ENCODE data around the gene OR6C70.

- no peak for TF ChIP-seq POLR2A (IDR thresholded peaks at IDR 0.05)
- TF ChIP-seq, protein P1, sequence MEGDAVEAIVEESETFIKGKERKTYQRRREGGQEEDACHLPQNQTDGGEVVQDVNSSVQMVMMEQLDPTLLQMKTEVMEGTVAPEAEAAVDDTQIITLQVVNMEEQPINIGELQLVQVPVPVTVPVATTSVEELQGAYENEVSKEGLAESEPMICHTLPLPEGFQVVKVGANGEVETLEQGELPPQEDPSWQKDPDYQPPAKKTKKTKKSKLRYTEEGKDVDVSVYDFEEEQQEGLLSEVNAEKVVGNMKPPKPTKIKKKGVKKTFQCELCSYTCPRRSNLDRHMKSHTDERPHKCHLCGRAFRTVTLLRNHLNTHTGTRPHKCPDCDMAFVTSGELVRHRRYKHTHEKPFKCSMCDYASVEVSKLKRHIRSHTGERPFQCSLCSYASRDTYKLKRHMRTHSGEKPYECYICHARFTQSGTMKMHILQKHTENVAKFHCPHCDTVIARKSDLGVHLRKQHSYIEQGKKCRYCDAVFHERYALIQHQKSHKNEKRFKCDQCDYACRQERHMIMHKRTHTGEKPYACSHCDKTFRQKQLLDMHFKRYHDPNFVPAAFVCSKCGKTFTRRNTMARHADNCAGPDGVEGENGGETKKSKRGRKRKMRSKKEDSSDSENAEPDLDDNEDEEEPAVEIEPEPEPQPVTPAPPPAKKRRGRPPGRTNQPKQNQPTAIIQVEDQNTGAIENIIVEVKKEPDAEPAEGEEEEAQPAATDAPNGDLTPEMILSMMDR (IDR thresholded peaks at IDR 0.05), result no peak
Measured at GRCh38 chr12:55443776-55444175, 26.2 kb downstream of the OR6C70 start, which contains the start of gene OR6C2.

Measured in tibial nerve (tissue), 3 donors.